Measurements from ENCODE around the gene PELO.

Gene PELO

DNA sequence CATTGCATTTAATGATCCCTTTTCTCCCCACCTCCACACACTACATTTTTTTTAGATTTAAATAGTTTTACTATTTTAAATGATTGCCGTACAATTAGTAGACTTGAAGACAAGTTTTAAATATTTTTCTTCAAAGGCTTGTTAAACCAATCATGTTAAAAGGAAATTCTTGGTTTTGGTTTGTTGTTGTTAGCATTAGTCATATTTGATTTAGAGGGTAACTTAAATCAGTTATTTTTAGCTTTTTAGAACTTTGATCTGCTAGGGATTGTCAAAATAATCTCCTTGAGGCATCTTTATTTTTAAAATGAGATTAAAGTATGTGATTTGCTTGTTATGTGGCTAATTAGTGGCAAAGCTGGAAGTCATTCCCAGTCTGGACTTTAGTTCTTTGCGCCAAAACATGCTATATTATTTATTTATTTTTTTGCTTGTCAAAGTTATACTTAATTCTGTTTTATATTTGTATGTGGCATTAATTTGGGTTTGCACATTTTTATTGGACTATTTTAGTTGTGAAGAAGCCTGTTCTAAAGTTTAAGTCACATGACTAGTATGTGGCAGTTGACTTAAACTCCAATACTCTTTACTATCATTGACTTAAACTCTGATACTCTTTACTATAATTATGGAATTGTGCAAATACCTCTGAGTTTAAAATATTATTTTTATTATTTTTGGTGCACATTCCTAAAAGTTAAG, 14.7 kb downstream of the PELO start:
- ChIA-PET CTCF (no interaction called here), POLR2A (ENCODE audit: low non-redundant PET) (no interaction called here)
- no peak for DNase-seq (ENCODE audit: low spot score)
- no peak overlapping the region for H3K27ac ChIP-seq
- TF ChIP-seq, protein P1, sequence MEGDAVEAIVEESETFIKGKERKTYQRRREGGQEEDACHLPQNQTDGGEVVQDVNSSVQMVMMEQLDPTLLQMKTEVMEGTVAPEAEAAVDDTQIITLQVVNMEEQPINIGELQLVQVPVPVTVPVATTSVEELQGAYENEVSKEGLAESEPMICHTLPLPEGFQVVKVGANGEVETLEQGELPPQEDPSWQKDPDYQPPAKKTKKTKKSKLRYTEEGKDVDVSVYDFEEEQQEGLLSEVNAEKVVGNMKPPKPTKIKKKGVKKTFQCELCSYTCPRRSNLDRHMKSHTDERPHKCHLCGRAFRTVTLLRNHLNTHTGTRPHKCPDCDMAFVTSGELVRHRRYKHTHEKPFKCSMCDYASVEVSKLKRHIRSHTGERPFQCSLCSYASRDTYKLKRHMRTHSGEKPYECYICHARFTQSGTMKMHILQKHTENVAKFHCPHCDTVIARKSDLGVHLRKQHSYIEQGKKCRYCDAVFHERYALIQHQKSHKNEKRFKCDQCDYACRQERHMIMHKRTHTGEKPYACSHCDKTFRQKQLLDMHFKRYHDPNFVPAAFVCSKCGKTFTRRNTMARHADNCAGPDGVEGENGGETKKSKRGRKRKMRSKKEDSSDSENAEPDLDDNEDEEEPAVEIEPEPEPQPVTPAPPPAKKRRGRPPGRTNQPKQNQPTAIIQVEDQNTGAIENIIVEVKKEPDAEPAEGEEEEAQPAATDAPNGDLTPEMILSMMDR (conservative IDR thresholded peaks at IDR 0.05; ENCODE audit: low read depth), result no peak

DNA sequence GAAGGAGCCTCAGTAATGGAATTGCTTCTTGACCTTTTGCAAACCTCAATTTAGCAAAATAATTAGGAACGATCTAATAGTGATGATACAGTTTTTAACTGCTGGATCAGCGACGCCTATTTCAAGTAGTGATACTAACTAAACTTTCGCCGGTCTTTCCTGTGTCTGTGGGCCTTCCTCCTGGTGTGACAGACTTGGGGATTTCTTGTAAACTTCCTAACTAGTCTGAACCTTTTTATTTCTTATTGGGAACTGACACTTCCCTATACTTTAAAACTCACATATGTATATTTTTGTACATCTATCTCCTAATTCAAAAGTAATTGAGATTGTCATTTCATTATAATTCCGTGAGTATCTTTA, 15.2 kb downstream of the PELO start:
- POLR2A ChIA-PET (ENCODE audit: low non-redundant PET), result no interaction called here
- TF ChIP-seq, protein P1 (conservative IDR thresholded peaks at IDR 0.05; ENCODE audit: low read depth), result no peak
- CTCF ChIA-PET, result no interaction called here
- no peak for DNase-seq (ENCODE audit: low spot score)
- H3K27ac ChIP-seq, result no peak overlapping the region

DNA sequence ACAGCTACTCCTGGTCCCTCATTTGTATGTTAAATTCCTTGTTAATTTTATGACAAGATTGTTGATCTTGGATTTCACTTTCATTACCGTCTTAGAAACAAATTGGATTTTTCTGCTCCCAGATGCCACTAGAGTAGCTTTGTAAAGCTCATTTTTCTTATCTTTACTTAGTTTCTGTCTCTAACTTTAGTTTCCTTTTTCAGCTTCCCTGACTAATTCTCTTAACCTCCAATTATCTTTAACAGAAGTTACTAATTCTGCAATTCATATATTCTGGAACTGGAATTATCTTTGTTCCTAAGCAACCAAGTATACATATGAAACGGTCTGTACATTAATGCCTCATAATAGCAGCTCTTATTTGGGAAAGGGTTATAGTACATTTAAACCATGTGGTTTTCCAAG, 16.7 kb downstream of the PELO start:
- CTCF ChIA-PET, result interaction anchor here (0.6 kb wide), 2 partner anchors 126 to 650 kb away, joined by 3 read pairs; no protein-coding TSS in a partner anchor
- POLR2A ChIA-PET (ENCODE audit: low non-redundant PET), result no interaction called here
- TF ChIP-seq, protein P1 (conservative IDR thresholded peaks at IDR 0.05; ENCODE audit: low read depth), result no peak
- DNase-seq (ENCODE audit: low spot score), result no peak
- H3K27ac ChIP-seq, result no peak overlapping the region

DNA sequence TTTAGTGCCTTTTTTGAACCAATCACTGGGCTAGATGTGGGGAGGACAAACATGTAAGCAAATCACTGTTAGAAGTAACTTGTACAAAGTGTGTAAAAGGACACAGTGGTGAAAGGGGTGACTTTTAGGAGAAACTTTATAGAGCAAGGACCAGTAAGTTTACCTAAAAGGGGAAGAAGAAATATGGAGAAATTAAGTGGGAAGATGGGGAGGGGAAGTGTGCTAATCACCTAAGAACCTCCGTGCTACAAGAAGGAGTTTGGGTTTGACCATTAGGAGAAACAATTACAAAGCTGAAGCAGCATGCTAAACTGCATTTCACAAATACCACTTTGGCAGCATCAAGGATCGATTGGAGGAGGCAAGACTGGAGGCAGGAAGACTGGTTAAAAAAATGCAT, 17.3 kb downstream of the PELO start:
- DNase-seq (ENCODE audit: low spot score), result no peak
- POLR2A ChIA-PET (ENCODE audit: low non-redundant PET), result no interaction called here
- TF ChIP-seq, protein P1 (conservative IDR thresholded peaks at IDR 0.05; ENCODE audit: low read depth), result no peak
- CTCF ChIA-PET, result no interaction called here
- no peak overlapping the region for H3K27ac ChIP-seq

DNA sequence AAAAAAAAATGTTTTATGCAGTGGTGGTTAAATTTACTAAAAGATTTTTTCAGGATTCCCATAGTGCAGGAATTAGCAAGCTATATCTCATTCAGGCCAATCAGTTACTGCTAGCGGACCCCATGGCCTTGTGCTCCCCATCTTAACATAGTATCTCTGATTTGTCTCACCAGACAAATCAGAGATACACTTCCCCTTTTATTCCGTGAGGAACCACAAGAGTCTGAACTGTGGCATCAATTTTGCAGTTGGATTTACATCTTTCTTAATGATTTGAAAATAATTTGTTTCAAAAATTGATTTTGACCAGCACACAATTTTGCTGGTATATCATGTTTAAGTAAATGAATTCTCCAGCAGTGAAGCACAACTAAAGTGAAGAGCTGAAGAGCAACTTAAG, 17.9 kb downstream of the PELO start:
- CTCF ChIA-PET, result no interaction called here
- no peak for DNase-seq (ENCODE audit: low spot score)
- no peak overlapping the region for H3K27ac ChIP-seq
- POLR2A ChIA-PET (ENCODE audit: low non-redundant PET), result no interaction called here
- TF ChIP-seq, protein P1 (conservative IDR thresholded peaks at IDR 0.05; ENCODE audit: low read depth), result no peak

DNA sequence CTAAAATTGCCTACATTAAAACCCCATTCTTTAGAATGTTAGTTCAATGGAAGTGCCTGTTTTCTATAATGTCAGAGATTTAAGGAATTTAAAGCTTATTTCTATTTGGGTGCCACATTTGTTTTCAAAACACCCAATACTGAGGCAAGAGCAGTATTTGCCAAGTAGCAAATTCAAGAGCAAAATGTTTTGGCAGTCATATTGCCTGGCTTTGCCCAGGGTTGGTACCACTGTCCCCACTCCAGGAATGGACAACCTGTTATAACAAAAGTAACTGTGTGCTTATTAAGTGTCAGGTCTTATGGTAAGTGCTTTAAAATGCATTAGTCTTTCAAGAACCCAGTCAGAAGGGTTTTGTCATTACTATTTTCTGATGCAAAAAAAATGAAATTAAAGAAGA, 19.3 kb downstream of the PELO start:
- TF ChIP-seq, protein P1 (conservative IDR thresholded peaks at IDR 0.05; ENCODE audit: low read depth), result no peak
- CTCF ChIA-PET, result interaction anchor here (0.6 to 0.7 kb wide), 3 partner anchors 26 to 1505 kb away, joined by 3 read pairs; no protein-coding TSS in a partner anchor
- no peak overlapping the region for H3K27ac ChIP-seq
- no peak for DNase-seq (ENCODE audit: low spot score)
- POLR2A ChIA-PET (ENCODE audit: low non-redundant PET), result no interaction called here
